Hepatocyte (in vitro differentiated cells): ENCODE measurements around the gene NR3C2.

Source experiments
- EZH2phosphoT487 ChIP-seq: fragments of 200-600 bp; sonication (generic); IDR thresholded peaks from one replicate; pipeline ENCODE4 v1.6.1; 2018; ENCODE audit warnings: antibody characterized with exemption, mild to moderate bottlenecking, low read depth, moderate library complexity; ENCODE audit not compliant: unreplicated experiment, severe bottlenecking
- TF ChIP-seq, protein P1 (sequence below): fragments of 200-600 bp; sonication (generic); IDR thresholded peaks from 2 replicates; pipeline ENCODE4 v1.5.1; 2016; ENCODE audit warnings: antibody characterized with exemption, mild to moderate bottlenecking; ENCODE audit not compliant: poor library complexity

DNA sequence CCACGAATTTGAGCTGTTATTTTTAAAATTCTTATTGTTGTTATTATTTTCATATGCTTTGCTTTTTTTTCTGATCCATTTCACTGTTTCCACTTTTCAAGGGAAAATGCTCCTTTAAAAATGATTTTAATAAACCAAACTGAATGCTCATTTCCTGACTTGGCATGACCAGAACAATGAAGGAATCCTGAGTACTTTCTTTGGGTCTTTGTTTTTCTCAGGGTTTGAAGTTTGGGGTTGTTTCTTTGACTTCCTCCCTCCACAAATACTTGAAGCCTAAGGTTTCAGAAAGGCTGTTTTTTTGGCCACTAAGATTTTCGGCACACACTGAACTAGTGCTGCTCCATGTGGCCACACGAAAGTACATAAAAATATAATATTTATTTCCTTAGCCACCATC, 171.0 kb downstream of the NR3C2 start:
- TF ChIP-seq, protein P1, sequence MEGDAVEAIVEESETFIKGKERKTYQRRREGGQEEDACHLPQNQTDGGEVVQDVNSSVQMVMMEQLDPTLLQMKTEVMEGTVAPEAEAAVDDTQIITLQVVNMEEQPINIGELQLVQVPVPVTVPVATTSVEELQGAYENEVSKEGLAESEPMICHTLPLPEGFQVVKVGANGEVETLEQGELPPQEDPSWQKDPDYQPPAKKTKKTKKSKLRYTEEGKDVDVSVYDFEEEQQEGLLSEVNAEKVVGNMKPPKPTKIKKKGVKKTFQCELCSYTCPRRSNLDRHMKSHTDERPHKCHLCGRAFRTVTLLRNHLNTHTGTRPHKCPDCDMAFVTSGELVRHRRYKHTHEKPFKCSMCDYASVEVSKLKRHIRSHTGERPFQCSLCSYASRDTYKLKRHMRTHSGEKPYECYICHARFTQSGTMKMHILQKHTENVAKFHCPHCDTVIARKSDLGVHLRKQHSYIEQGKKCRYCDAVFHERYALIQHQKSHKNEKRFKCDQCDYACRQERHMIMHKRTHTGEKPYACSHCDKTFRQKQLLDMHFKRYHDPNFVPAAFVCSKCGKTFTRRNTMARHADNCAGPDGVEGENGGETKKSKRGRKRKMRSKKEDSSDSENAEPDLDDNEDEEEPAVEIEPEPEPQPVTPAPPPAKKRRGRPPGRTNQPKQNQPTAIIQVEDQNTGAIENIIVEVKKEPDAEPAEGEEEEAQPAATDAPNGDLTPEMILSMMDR = no peak
- no peak for TF ChIP-seq EZH2phosphoT487
